Stimulated activated CD4-positive, alpha-beta T cell treated with anti-CD3 and anti-CD28 coated beads, Interleukin-12 subunit alpha, Interleukin-12 subunit beta, amount 100 ng/mL, for 48 hours (primary cell): ENCODE measurements around the gene PCSK1N.
"Not testable (repeated sequence)": the region's sequence is repeated elsewhere in the genome, so short reads cannot be mapped to it uniquely, and the experiment has no call there.

Experiments
- DNase-seq, 3 donors: peaks; one replicate each; pipeline ENCODE4 v3.0.0-alpha.2; 2020; ENCODE audit warnings: low read depth in 2 of 3, low spot score in 1 of 3

Gene PCSK1N

DNA sequence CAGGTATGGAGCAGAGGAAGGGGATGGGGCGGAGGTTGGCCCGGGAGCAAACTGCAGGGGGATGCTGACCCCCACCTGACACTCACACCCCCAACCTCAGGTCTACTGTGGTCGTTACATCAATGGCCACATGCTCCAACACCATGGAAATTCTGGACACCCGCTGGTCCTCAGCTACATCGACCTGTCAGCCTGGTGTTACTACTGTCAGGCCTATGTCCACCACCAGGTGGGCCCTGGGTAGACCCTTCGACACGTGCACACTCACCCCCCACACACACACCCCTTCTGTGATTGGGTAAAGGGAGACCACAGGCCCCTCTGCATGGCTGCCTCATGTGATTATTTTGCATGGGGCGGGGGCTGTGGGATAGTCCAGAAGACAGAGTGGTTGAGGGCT, 11.3 kb downstream of the PCSK1N start:
- DNase-seq, result no peak

- DNase-seq, result no peak
Measured at GRCh38 chrX:48823053-48823452, 12.4 kb downstream of the PCSK1N start.

GRCh38 chrX:48819394-48819793, 16.0 kb downstream of the PCSK1N start:
- not testable (repeated sequence) for DNase-seq

DNA sequence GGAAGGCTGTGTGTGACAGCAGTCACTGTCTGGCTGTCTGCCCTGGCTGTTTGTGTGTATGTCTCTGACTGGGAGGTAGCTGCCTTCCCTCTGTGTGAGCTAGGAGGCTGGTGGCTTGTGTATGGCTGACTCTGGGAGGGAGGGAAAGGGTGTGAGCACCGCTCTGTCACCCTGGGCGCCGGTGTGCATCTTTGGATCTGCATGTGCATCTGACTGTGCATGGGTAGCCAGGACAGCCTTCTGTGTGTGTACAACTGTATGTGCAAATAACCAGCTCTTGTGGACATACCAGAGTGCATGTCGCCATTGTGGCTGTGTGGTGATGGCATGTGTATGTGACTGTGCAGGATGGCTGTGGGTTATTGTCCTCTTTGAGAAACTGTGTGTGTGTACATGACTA, 16.5 kb downstream of the PCSK1N start:
- DNase-seq, result no peak

- DNase-seq, result no peak
Measured at GRCh38 chrX:48818098-48818497, 17.3 kb downstream of the PCSK1N start.

- no peak for DNase-seq
Measured at GRCh38 chrX:48816014-48816810, 19.2 kb downstream of the PCSK1N start.

GRCh38 chrX:48815266-48815665, 20.1 kb downstream of the PCSK1N start:
- DNase-seq, result no peak

GRCh38 chrX:48814722-48815121, 20.7 kb downstream of the PCSK1N start:
- DNase-seq, result no peak

DNA sequence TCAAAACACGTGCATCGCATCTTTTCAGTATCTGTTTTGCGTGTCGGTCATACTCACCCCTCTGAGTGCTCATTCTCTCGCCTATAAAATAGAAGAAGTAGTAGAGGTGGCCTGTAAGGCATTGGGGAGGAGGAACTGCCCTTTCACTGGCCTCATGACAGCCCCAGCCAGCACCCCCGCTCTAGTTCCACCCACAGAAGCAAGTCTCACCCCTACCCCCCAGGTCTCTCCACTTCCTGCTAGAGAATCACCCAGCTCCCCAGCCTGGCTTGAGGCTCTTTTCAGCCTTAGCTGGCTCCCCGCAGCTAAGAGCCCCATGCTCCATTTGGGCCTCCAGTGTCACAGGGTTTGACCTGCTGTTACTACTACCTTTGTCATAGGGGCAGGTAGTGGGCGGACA, 21.8 kb downstream of the PCSK1N start:
- no peak for DNase-seq

- no peak for DNase-seq
Measured at GRCh38 chrX:48806081-48806480, 29.3 kb downstream of the PCSK1N start.

DNA sequence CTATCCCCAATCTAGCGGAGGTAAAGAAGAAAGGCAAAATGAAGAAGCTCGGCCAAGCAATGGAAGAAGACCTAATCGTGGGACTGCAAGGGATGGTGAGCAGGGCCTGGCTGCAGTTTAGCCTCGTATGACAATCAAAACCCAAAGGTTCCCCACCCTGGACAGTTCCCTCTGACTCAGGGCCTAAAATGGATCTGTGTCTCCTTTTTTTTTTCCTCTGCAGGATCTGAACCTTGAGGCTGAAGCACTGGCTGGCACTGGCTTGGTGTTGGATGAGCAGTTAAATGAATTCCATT, 32.6 kb downstream of the PCSK1N start:
- DNase-seq, result no peak

- DNase-seq, result peak; percentile 55 to 60 (median 57)
Measured at GRCh38 chrX:48802089-48802904, 33.1 kb downstream of the PCSK1N start.

GRCh38 chrX:48801280-48802088, 33.9 kb downstream of the PCSK1N start, which contains the start of gene HDAC6:
HDAC6 (plus strand) TSS chrX:48802067; CDS start chrX:48802693, 626 bp downstream.
- peak; percentile 81 to 92 (median 89) for DNase-seq

DNA sequence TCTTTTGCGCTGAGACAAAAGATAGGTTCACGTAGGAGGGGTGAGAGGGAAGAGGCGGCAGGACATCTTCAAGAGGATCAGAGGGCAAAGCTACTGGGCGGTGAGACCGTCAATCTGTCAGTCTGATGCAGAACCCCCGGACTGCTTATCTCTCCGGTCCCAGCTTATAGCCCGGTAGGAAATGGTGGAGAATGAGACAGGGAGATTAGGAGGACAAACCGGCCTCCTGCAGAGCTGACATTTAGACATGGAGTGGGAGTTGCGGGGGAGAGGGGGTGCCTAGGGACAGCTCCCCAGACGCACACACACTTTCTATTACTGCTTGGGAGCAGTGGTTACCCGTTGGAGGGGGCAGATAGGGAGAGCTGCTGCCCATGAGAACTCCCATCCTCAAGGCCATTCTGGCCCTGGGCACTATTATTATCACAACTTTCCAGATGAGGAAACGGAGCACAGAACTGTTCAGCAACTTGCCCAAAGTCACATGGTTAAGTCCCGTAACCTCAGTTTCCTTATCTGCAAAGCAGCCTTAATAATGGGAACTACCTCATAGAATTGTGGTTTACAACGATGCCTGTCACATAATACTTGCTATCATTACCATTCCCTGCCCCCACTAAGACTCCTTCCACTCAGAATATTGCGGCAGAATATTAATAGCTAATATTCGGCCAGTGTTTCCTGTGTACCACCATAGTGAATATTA, 34.7 kb downstream of the PCSK1N start:
- no peak for DNase-seq

- no peak for DNase-seq
Measured at GRCh38 chrX:48798318-48798717, 37.1 kb downstream of the PCSK1N start.

GRCh38 chrX:48794911-48795515, 40.4 kb downstream of the PCSK1N start:
- DNase-seq, result no peak

- DNase-seq, result no peak
Measured at GRCh38 chrX:48794340-48794910, 41.0 kb downstream of the PCSK1N start.

DNA sequence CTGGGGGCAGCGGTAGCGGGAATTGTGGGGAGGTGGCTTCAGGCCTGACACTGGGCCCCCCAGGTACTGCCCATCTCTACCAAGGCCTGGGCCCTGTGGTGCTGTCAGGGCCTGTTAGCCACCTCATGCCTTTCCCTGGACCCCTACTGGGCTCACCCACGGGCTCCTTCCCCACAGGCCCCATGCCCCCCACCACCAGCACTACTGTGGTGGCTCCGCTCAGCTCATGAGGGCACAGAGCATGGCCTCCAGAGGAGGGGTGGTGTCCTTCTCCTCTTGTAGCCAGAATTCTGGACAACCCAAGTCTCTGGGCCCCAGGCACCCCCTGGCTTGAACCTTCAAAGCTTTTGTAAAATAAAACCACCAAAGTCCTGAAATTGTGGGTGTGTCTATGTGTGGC, 41.5 kb downstream of the PCSK1N start:
- no peak for DNase-seq

GRCh38 chrX:48792219-48792618, 43.2 kb downstream of the PCSK1N start:
- no peak for DNase-seq
